Activated CD4-positive, alpha-beta T cell treated with anti-CD3 and anti-CD28 coated beads for 4 hours (primary cell): ENCODE results near the gene SPRN.
"Not testable (repeated sequence)": the region's sequence is repeated elsewhere in the genome, so short reads cannot be mapped to it uniquely, and the experiment has no call there.

Source experiments
- DNase-seq, 2 donors: peaks; one replicate each; pipeline ENCODE4 v3.0.0-alpha.2; 2020

The SPRN gene

DNA sequence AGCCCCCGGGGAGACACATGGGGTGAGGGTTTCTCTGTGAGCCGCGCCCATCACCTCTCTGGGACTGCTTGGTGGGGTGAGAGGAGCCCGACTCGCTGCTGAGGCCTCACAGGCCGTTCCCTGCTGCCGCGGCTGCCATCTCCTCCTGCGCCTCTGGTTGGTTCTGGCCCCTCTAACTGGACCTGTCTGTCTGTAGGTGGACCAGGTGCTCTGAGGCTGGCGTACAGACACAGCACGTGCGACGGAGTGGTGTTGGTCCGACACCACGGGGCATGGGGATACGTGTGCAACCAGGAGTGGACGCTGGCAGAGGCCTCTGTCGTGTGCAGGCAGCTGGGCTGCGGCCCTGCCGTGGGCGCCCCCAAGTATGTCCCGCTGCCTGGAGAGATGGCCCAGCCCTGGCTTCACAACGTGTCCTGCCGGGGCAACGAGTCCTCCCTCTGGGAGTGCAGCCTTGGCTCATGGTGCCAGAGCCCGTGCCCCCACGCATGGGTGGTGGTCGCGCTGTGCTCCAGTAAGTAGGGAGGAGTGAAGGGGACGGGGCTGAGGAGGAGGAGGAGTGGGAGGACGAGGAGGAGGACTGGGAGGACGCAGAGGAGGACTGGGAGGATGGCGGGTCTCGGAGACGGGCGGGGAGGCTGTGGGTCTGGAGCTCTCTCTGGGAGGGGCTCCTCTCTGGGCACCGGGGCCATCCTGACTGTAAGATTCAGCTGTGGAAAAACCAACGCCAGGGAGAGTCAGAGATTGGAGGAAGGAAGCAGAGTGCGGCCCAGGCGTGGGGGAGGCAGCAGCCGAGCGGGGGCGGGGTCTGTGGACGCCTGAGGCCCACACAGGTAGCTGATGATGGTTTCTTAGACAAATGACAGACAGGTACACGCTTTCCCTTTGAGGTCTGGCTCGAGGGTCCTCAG, 31.9 kb upstream of the SPRN start:
- no peak for DNase-seq

DNA sequence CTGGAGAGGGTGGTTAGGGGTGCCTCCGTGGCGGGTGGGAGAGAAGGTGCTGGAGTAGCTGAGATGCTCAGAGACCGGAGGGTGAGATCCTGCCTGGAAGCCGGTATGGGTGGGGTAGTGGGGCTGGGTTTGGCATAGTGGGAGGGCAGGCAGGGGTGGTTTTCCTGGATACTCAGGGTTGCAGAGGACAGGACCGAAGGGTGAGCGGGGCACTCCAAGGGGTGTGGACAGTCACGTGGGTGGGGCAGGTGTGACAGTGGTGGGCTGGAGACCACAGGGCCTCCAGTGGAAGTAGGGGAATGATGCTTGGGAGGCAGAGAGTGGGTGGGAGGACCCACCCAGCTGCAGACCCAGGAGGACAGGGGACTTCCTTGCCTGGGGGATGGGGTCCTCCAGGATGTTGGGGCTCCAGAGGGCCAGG, 31.2 kb upstream of the SPRN start:
- no peak for DNase-seq

DNA sequence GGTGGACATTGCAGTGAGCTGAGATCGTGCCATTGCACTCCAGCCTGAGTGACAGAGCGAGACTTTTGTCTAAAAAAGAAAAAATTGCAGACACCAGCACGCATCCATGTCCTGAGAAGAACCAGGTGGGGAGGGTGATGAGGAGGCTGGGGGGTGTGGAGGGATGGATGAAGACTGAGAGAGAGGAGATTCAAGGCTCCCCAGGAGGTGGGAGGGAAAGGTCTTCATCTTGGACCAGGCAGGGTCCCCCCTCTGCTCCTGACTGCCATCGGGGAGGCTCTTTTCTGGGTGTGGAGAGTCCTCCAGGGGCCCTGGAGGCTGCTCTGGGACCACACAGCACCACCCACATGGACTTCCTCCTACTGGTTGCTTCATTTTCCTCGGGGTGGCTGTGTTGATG, 30.8 kb upstream of the SPRN start:
- no peak for DNase-seq

DNA sequence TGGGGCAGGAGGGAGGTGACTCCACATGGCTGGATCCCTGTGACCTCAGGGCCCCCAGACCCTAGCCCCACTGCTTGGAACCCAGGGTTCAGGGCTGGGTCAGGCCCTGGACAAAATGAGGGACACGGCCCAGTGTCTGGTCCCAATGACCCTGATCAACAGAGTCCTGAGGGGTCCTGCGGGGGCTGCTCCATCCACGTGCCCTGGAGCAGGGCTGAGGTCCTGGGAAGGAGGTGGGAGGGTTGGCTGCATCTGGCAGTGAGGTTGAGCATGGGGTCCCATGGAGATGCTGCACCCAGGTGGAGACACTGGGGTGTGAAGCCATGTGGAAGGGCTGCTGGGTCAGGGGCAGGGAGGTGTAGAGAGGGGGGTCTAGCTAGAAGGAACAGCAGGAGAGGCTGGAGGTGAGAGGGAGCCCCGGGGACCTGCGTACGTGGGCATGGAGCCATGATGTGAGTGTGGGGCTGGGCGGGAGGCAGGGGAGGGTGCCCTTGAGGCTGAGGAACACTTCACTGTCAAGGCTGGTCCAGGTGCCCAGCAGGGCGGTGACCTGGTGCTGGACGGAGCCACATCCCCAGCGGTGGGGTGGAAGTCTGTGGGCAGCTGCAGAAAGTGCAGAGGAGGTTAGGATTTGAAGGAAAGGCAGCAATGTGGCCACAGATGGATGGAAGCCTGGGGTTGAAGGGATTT, 29.9 kb upstream of the SPRN start:
- no peak for DNase-seq

DNA sequence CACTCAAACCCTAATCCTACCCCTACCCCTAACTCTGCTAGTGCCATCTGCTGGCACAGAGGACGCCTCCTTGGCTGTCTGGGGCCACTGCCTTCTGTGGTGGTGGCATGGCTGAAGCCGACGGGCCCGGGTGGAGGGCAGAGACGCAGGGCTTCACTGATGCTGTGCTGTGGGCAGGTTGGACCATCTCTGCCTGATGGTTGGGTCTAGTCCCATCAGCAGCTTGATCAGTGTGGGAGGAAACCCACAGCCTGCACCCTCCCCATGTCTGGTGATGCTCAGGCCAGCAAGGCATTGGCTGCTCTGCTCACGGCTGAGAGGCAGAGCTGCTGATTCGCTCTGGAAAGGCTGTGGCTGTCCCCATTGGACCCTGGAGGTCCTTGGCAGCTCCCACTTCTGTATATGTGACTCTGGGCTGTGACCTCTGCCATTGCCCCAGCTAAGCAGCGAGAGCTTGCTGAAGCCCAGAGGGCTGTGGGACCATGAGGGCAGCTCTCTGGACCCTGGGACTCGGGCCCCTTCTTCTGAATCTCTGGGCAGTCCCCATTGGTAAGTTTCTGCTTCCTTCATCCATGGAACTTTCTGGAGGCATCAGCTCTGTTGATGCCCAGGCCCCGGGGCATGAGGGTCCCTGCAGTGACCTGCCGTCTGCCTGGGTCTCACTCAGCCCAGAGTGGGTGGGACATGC, 29.2 kb upstream of the SPRN start, which contains the start of gene SCART1:
Gene SCART1 (plus strand): TSS at position 430 of the 688 bp plus-strand sequence. CDS start 53 bp downstream, at position 483.
- DNase-seq, result no peak

DNA sequence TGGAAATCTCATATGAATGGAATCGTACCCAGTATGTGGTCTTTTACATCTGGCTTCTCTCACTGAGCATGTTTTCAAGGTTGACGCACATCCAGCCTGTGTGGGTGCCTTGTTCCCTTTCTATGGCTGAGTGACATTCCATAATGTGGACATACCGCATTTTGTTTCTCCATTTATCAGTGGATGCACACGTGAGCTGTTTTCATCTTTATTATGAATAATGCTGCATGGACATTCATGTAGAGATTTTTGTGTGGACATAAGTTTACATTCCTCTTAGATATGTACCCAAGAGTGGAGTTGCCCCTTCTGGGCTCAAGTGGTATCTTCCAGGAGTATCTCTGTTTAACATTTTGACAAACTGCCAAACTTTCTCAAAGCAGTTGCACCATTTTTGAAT, 28.0 kb upstream of the SPRN start:
- no peak for DNase-seq

DNA sequence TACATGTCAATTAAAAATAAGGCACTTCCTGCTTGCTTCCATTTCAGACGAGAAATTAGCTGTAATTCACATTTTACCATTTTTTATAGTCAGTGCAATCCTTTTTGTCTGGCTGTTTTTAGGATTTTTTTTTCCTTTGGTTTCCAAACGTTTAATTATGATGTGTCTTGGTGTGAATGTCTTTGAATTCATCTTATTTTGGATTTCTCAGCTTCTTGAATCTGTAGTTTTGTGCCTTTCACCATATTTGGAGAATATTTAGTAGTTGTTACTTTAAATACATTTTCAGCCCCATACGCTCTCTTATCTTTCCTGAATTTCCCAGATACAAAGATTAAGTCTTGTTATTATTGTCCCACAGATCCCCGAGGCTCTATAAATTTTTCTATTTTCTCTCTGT, 26.9 kb upstream of the SPRN start:
- DNase-seq, result no peak

DNA sequence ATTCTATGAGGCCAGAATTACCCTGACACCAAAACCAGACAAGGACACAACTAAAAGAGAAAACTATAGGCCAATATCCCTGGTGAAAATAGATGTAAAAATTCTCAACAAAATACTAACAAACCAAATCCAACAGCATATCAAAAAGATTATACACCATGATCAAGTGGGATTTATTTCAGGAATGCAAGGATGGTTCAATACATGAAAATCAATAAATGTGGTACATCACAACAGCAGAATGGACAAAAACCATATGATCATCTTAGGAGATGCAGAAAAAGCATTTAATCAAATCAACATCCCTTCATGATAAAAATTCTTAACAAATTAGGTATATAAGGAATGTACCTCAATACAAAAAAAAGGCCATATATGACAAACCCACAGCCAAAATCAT, 23.7 kb upstream of the SPRN start:
- DNase-seq, result no peak

DNA sequence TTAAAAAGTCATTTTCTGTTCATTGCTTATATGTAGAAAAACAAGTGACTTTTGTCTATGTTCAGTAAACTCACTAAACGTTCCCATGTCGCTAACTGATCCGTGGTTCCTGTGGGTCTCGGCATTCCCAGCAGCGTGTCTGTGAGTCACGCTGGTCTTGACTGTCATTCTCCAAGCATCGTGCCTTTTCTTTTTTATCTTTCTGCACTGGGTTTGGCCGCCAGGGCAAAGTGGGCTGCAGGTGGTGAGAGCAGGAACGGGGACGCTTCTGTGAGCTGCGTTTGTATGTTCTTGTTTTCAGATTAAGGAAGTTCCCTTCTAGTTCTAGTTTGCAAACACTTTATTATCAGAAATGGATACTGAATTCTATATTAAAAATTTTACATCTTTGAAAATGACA, 22.6 kb upstream of the SPRN start:
- no peak for DNase-seq

DNA sequence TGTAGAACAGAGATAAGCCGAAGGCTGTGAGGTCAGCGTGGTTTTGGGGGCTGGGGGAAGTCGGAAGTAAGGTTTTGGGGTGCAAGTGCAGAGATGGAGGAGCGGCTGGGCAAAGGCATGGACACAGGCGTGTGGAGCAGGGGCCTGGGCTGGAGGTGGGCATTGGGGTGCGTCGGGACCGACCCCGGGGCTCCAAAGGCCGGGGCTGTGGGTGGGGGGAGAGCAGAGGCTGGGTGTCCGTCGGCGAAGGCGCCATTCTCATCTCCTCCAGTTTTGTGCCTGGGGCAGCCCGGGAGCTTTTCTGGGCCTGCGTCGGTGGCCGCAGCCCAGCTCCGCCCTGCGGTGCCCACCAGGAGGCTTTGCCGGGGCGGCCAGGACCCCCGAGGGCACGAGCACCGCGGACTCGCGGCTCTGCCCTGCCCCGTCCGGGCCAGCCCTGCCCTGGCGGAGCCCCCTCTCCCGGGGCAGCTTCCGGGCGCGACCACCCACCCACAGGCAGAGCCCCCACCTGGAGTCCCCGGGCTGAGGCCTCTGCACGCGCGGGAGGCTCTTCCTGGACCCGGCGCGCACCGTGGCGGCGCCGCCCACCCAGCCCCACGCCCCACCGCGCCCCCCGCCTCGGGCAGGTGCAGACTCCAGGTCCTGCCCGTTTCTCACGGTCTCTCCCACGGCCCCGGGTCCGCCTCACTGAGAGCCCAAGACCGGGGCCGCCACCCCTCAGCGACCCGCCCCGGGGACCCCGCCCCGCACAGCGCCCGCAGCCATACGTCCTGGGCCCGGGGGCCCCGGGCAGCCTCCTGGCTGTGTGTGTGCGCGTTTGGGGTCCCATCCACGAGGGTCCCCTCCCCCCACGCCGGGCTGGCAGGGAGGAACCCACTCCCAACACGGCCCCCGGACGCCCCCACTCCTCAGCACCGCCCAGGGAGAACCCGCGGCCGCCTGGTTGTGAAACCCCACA, 21.6 kb upstream of the SPRN start:
- DNase-seq, result no peak

DNA sequence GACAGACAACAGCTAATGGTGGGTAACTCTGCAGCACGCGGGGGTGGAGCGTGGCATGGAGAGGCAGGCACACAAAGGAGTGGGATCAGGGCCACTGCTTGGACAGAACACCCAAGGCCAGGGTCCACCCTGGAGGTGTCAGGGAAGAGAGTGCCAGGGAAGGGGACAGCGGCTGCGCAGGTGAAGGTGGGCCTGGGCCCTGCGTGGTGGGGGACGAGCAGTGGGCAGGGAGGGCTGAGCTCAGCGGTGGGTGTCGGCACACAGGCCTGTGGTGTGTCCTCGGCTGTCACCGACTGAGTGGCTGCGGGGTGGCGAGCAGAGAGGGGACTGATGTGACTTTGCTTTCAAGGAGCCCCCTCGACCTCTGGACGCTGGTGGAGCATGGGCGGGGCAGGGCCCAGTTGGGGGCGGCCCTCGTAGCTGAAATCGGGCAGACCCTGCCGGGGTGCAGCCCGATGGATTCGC, 20.9 kb upstream of the SPRN start:
- DNase-seq, result no peak

DNA sequence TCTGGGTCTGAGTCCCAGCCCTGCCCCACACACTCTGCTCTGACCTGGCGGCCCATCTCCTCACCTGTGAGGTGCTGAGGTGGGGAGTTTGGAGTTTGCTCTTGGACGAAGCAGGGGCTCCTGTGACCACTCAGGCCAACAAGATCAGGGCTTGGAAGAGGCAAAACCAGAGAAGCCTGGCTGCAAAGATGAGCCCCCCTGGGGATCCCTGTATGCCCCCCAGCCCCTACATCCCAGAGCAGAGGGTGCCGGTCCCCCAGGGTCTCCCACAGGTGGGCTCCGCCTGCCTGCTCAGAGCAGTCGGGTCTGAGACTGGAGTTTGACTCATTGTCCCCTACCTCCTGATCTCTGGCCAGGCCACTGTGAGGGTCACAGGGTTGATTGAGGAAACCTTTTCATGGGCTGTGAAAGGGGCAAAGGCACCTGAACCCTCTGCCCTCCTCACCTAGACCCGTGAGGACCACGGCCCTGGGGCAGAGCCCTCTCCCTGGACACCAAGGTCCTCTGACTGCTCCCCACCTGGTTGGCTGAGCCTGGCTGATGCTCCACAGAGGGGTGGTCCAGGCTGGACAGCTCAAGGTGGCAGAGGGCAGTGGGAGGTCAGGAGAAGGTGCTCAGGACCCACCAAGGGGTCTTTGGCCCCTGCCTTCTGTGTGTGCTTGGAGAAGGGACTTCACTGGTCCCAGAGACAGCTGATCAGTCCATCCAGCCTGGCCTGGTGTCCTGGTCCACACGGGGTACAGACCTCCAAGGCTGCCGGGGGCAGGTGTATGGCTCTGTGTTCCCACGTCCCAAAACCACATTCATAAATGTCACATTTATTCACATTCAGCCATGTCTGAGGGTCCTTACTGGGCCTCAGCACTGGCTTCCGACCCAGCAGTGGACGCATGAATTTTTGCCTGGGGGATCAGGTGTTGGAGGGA, 20.2 kb upstream of the SPRN start:
- DNase-seq, result no peak

DNA sequence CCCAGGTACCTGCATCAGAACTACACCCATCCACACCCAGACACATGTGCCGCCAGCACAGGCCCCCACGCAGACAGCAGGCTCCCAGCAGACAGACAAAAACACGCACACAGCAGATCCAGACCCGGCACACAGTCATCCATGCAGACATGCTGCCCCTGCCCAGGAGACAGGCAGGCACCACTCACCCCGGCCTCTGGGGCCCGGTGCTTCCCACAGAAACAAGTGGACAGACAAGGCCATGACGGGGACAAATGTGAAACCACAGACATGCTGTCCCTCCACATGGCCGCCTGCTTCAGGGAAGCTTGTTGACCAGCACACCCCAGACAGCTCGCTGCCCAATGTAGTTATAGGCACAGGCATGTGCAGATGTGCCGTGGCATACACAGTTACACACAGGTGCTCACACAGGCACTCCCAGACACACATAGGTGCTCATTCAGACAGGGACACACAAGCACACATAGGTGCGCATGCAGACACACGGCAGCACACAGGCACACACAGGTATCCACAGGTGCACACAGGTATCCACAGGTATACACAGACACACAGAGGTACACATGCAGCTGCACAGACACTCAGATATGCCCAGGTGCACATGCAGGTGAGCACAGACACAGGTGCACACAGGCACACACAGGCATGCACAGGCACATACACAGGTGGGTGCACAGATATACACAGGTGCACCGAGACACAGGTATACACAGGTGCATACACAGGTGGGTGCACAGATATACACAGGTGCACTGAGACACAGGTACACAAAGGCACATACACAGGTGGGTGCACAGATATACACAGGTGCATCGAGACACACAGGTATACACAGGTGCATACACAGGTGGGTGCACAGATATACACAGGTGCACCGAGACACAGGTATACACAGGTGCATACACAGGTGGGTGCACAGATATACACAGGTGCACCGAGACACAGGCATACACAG, 18.8 kb upstream of the SPRN start:
- no peak for DNase-seq

DNA sequence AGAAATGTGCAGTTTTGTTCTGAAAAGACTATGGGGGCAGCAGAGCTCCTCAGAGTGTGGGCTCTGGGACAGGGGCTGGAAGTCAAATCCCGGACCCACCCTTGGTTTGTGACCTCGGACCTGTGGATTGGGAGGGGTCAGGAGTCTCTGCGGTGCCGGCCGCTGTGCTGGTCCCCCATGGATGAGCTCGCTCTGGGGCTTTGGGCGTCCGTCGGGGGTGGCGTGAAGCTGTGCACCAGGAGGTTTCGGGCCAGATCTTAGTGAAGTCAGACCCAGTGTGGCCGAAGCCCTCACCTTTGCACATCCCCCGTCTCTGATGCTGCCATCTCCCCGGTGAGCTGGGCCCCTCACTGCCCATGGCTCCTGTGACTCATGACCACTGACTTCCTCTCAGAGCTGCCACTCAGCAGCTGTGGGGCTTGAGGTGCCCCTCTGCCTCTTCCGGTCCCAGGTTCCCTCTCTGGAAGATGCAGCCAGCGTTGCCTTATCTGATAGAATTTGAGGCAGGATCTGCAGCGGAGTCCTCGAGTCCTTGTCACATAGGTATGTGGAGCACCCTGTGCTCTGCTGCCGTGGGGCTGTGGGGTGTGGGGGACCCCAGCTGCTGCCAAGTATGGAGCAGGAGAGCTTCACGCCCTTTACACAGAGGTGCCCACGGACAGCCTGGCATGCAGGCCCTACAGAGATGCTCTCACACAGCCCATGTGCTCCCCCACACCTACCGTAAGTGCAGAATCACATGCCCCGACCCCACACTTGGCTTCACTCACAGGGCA, 18.0 kb upstream of the SPRN start:
- DNase-seq, result no peak

DNA sequence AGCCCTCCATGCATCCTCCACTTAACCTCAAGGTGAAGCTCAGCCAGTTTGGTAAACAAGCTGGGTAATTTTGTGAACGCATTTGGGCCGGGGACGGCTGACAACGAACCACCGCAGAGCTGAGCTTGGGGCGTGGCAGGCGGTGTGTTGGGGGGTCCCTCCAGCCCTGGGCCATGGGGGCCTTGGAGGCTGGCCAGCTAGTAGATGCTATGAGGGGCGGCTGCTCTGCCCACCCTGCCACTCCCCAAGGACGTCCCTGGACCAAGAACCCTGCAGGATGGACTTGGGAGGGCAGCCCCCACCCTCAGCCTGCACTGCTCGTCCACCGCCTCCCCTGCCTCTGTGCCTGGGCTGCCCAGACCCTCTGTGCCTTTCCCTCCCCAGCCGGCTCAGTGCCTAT, 17.4 kb upstream of the SPRN start:
- no peak for DNase-seq

DNA sequence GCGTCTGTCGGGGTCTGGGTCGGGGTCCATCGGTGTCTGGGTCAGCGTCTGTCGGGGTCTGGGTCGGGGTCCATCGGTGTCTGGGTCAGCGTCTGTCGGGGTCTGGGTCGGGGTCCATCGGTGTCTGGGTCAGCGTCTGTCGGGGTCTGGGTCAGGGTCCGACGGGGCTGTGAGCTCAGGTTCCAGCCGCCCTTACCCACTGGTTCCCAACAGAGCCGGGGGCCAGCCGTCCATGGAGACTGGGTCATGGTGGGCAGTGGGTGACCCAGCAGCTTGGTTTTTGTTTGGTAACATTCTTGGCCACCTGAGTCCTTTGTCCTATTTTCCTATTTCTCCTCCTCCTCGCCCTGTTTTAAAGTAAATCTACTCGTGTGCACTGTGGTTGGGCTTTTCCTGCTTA, 16.9 kb upstream of the SPRN start:
- DNase-seq, result not testable (repeated sequence)

DNA sequence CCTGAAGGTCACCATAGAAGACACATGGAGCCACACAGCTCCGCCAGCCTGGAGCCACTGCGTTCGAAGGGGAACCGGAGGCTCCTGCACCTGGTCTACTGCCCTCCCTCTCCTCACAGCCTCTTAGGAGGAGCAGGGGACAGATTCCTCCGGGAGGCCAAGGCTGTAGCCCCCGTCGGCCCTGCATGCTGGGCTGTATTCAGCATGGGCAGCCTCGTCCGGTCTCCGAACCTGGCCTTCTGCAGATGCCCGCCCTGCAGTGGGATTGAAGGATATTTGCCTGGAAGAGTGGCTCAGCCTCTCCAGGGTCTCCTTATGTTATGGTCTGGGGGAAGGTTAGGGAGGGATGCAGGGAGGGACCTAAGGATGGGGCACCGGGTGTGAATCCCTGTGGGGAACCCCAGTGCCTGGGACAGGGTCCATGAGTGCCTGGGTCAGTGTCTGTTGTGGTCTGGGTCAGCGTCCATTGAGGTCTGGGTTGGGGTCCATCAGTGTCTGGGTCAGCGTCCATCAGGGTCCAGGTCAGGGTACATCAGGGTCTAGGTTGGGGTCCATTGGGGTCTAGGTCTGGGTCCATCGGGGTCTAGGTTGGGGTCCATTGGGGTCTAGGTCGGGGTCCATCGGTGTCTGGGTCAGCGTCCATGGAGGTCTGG, 16.3 kb upstream of the SPRN start:
- DNase-seq, result no peak
